NCI-H2081 (cell line): ENCODE measurements around the gene GPR39.
A peak's percentile ranks its signal among the peaks of the same experiment; 100 is the strongest.

Experiments used
- DNase-seq, 2 experiments: peaks; one replicate each; lab custom pipeline; 2025; lab: John Stamatoyannopoulos, UW

Gene GPR39

DNA sequence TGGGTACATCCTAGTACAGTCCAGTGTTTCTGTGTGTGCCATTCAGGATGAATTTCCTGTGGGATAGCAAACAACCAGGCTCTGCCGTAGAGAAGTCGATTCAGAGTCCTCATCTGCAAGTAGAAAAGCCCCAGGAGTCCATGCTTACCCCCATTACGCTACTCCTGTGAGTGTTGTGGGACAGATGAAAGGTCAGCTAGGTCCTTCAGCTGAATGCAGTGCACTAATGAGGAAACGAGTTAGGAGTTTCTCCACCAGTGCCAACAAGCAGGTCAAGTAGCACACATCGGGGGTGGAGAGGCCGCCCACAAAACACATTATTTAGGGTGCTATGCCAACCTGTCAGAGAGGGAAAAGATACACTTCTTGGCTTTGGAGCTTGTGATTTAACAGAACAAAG is 2.5 kb upstream of the GPR39 start:
- DNase-seq: no peak

DNA sequence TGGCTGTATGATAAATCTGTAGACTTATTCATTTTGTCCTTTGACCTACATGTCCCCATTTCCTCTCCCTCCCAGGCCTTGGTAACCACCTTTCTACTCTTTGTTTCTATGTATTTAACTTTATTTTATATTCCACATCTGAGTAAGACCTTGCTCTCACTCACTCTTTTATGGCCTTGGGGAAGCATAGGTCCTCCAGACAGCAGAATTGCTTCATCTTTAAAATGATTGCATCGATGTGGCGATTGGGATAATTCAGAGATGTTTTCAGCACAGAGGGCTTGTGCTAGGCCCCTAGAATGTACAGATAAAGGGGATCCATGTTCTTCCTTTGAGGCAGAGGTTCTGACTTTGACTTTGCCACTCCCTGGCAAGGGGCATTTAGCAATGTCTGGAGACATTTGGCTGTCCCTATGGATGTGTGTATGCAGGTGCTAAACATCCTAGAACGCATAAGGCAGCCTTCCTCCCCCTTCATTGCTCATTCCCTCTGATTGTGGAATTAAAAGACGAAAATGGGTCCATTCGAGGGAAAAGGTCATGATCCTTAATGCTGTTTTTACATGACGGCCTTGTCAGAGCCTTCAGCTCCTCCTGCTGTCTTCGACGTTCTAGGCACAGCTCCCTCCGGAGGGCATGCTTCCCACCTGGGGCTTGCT is 1.2 kb upstream of the GPR39 start:
- no peak for DNase-seq

GRCh38 chr2:132415915-132416722 is 486 bp upstream of the GPR39 start:
- DNase-seq: peak; percentile 33 to 62

DNA sequence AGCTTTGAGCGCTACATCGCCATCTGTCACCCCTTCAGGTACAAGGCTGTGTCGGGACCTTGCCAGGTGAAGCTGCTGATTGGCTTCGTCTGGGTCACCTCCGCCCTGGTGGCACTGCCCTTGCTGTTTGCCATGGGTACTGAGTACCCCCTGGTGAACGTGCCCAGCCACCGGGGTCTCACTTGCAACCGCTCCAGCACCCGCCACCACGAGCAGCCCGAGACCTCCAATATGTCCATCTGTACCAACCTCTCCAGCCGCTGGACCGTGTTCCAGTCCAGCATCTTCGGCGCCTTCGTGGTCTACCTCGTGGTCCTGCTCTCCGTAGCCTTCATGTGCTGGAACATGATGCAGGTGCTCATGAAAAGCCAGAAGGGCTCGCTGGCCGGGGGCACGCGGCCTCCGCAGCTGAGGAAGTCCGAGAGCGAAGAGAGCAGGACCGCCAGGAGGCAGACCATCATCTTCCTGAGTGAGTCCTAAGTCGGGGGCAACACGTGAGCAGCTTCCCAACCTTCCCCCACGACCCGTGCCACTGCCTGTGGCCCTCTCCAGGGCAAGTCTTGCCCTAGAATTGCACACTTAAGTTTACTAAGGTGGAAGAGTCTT is 928 bp downstream of the GPR39 start:
- no peak for DNase-seq

DNA sequence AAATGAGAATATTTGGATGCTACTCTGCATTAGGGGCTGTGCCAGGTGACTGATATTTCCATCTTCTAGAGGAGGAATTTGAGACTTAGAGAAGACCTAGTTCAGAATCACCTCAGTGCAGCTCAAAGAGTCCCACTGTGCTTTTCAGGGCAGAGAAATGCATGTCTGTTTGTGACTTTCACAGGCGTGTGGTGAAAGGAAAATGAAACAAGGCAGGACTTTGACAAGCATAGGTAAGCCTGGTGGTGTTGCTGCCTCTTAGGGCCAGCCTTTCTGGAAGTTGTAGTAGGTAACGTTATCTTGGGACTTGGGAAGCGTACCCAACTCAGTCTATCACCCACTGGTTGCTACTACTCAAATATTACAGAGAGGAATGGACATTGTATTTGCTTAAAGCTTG is 2.6 kb downstream of the GPR39 start:
- DNase-seq: no peak

- peak in 1 of 2 experiments; percentile 8 for DNase-seq
These were observed 3.3 kb downstream of the GPR39 start for GRCh38 chr2:132419941-132420340.

GRCh38 chr2:132420816-132421805 is 4.5 kb downstream of the GPR39 start:
- no peak for DNase-seq

GRCh38 chr2:132422736-132423135 is 6.1 kb downstream of the GPR39 start:
- no peak for DNase-seq

DNA sequence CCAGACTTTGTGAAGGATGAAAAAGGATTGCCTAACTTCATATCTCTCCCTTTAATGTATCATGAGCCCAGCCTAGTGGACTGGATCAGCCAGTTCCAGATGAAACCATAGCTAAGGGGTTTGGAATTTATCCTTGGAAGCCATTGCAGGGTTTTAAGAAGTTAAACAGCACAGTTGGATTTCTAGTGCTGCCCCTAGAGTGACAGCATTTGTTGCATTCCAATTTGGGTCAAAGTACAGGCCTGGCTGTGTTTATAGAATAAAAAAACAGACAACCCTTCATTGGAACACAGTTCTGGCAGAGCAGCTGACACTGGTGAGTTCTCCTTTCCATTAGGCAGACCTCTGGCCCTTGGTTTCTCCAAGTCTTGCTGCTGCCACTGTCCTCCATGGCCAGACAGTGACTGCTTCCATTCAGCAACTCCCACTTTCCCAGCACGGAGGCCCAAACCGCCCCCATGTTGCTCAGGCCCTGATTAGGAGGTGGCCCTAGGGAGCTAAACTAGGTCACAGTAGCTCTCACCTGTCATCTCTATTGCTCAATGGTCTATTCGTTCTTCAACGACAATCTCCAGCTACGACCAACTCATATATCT is 8.0 kb downstream of the GPR39 start:
- DNase-seq: no peak

DNA sequence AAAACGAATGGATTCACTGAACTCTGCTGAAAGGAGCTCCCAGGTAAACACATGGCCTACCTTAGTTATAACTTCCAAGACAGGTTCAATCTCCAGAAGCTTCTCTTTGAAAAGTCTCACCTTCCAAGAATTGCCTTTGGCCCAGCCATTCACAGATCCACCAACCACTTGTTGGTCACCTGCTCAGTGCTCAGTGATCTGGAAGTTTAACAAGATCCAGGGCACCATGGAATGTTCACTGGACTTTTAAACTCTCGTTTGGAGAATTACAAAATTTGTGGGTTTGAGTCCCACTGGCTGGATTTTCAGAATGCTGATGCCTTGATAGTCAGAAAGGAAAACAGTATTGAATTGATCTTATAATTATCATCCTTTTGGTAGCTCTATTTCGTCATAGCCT is 9.4 kb downstream of the GPR39 start:
- no peak for DNase-seq

- no peak for DNase-seq
These were observed 10.1 kb downstream of the GPR39 start for GRCh38 chr2:132426656-132427055.

GRCh38 chr2:132429351-132429750 is 12.7 kb downstream of the GPR39 start:
- DNase-seq: no peak

GRCh38 chr2:132429941-132430573 is 13.5 kb downstream of the GPR39 start:
- DNase-seq: no peak

- DNase-seq: no peak
These were observed 14.3 kb downstream of the GPR39 start for GRCh38 chr2:132430895-132431294.

- DNase-seq: no peak
These were observed 21.5 kb downstream of the GPR39 start for GRCh38 chr2:132437852-132438669.

DNA sequence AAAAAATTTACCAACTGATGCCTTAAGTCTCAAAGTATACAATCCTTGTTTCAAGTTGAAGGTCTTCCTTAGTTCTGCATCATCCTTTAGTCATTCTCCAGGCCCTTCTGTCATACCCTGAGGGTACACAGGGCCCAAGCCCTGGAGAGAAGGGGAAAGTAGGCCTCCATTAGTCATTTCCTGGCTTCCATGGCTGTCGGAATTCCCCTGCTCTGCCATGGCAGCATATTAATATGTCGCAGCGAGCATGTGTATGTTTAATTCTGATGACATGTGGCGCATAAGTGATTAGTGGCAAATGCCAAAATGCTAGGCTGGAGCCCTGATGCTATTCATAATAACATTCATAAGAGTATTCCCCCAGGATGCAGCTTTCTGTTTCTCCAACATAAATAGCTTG is 22.1 kb downstream of the GPR39 start:
- peak in 1 of 2 experiments; percentile 23 for DNase-seq

DNA sequence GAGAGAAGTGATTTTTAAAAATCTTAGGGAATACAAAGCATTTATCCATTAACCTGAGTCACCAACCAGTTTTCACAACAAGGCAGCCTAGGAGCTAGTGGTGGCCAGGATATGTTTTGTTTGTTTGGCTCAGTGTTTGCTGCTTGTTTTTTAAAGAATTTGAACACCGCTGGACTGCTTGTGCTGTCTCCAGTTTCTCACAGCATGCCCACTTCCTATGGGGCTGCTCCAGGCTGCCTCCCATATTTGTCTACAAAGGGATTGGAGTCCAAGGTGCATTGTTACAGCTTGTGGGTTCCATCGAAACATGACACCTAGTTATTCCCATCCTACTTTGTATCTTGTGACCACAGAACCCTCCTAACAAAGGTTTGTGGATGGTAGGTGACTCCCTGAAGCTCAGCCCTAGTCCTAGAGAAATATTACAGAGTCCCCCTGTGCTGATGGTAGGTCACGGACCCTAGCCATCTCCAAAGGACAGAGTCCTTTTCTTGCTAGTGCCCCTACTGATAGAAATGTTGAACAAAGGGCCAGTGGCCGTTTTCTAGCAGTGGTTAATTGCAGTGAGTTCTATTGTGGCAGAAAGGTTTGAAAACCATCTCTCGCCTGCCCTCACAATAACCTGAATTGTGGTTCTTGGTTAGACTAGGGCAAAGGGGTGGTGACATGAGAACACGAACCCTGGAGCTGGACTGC is 23.2 kb downstream of the GPR39 start:
- peak in 1 of 2 experiments; percentile 11 for DNase-seq

DNA sequence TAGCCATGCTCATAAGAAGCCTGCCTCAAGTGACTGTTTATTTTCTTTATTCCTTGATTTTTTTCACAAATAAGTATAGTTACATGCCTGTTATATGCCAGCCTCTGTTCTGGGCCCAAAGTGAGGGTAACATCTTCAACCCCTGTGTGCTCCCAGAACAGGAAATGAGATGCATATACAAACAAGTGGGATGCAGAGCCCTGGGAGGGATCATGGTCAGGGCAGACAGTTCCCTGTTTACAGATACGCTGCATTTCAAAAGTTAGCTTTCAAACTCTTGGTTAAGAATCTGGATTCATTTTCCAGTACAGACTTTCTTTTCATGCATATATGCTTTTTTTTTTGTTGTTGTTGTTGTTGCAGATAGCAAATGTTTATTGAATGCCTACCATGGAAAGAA is 24.4 kb downstream of the GPR39 start:
- DNase-seq: no peak

DNA sequence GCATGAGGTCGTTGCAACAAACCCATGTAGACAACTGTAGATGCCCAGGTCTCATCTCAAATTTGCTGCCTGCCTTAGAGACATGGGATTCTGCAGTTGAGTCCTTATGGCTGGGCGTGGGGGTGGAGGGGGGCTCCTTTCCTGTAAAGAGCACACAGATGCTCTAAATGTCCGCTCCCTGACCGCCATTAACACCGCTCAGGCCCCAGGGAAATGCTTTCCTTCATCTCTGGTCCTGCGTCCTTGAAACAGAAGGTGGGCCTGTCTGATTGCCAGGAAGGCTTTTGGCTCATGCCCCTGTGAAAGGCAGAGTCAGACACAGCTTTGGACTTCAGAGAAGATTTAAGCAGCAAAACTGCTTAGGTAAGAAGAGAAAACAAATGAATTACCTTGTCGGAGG is 25.7 kb downstream of the GPR39 start:
- DNase-seq: no peak

- DNase-seq: no peak
These were observed 26.5 kb downstream of the GPR39 start for GRCh38 chr2:132443106-132443505.
